ENCODE results near the gene TRIM28. TPM values are rescaled to one million over a fixed set of nuclear protein-coding genes. Genes with fewer than 3 reads are reported as not detected.

Gene TRIM28
- total and polyA plus RNA-seq, 9 of the 15 experiments (the other 6 are each of a cell fraction or from before 2014, with no cell fraction given) = 12.1 to 797 (median 490) TPM

DNA sequence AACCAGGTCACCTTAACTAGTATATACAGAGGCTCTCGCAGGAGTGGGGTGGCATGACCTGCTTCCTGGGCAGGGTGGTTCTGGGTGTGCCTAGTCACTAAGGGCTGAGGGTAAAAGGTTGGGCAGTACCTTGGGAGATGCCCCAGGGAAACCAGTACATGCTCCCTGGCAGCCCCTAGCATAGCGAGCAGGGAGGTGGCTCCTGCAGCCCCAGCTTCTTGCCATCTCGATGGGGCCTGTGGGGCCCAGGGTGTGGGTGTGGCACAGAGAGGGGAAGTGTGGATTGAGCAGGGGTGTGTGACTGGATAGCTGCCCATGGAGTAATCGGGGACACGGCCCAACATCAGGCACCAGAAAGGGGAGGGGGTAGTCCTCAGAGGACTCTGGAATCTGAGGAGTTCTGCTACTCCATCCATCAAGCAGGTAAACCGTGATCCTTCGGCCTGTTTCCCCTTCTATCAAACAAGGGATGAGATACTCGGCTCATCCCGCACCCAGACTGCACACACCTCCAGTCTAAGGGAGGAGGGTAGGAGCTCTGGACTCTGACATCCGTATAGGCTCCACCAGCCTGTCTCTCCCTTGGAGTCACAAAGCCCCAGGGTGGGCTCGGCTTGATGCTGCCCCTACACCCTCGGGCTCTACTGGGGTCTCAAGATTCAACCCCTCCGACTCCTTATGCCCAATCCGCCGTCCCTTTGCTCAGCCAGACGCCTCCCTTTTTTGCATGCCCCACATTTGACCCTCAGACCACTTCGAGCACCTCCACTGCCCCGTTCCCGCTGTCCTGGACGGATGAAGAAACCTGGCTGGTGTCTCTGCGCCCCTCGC lies 25.4 kb upstream of the TRIM28 start (continued):
- TF ChIP-seq LCOR (CRISPR knock-in tag; IDR thresholded peaks at IDR 0.05) (no peak), STAT5A (IDR thresholded peaks at IDR 0.05; ENCODE audit: borderline replicate concordance, low read length) (no peak), ZBTB1 (CRISPR knock-in tag; IDR thresholded peaks at IDR 0.05; ENCODE audit: borderline replicate concordance, low read depth) (no peak), BCL6 (CRISPR knock-in tag; IDR thresholded peaks at IDR 0.05) (no peak), ZNF217 (CRISPR knock-in tag; IDR thresholded peaks at IDR 0.05) (no peak), BHLHE40 (IDR thresholded peaks at IDR 0.05; ENCODE audit: low read length) (no peak), DACH1 (IDR thresholded peaks at IDR 0.05; ENCODE audit: partially characterized antibody) (no peak), PTBP1 (IDR thresholded peaks at IDR 0.05; ENCODE audit: low read depth, low read length) (no peak), ZNF780A (CRISPR knock-in tag; IDR thresholded peaks at IDR 0.05) (no peak), IRF2 (CRISPR knock-in tag; IDR thresholded peaks at IDR 0.05) (no peak), ELF4 (CRISPR knock-in tag; IDR thresholded peaks at IDR 0.05) (0 out of 2 replicates have a peak, but pooled peaks have one; percentile 61)
- TF ChIP-seq, protein P1, sequence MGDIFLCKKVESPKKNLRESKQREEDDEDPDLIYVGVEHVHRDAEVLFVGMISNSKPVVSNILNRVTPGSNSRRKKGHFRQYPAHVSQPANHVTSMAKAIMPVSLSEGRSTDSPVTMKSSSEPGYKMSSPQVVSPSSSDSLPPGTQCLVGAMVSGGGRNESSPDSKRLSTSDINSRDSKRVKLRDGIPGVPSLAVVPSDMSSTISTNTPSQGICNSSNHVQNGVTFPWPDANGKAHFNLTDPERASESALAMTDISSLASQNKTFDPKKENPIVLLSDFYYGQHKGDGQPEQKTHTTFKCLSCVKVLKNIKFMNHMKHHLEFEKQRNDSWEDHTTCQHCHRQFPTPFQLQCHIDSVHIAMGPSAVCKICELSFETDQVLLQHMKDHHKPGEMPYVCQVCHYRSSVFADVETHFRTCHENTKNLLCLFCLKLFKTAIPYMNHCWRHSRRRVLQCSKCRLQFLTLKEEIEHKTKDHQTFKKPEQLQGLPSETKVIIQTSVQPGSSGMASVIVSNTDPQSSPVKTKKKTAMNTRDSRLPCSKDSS (IDR thresholded peaks at IDR 0.05; ENCODE audit: low read depth, partially characterized antibody) = no peak
- TF ChIP-seq, protein P2, sequence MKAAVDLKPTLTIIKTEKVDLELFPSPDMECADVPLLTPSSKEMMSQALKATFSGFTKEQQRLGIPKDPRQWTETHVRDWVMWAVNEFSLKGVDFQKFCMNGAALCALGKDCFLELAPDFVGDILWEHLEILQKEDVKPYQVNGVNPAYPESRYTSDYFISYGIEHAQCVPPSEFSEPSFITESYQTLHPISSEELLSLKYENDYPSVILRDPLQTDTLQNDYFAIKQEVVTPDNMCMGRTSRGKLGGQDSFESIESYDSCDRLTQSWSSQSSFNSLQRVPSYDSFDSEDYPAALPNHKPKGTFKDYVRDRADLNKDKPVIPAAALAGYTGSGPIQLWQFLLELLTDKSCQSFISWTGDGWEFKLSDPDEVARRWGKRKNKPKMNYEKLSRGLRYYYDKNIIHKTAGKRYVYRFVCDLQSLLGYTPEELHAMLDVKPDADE (conservative IDR thresholded peaks at IDR 0.05; ENCODE audit: control insufficient read depth, low read depth, low read length) = 0 out of 2 replicates have a peak, but pooled peaks have one; percentile 6

All from K562 (cell line).